ENCODE results near the gene GADD45G.

GADD45G gene

GRCh38 chr9:89604729-89605464 lies at the start of gene GADD45G:
TSS of gene GADD45G (plus strand) at chr9:89605012. CDS start at chr9:89605122, 110 bp downstream.
- peak; percentile 95 for FAIRE-seq

DNA sequence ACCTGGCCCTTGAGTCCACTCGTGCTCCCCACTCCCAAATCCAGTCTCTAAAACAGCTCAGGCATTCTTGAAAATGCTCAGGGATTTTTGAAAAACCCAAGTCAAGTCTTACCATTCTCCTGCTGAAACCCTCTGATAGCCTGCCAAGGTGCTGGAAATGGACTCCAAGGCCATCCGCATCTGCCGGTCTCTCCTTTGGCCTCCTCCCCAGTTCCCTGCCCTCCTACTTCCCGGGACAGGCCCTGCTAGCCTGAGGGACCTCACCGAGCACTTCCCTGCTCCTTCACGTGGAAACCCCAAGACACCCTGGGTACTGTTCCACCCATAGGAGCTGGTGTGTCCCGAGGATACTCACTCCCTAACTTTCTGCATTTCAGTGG lies 49.8 kb upstream of the GADD45G start:
- FAIRE-seq, result no peak

- no peak for FAIRE-seq
These were observed 49.1 kb upstream of the GADD45G start for GRCh38 chr9:89555451-89556375.

GRCh38 chr9:89558196-89558899 lies 46.5 kb upstream of the GADD45G start:
- FAIRE-seq, result no peak

DNA sequence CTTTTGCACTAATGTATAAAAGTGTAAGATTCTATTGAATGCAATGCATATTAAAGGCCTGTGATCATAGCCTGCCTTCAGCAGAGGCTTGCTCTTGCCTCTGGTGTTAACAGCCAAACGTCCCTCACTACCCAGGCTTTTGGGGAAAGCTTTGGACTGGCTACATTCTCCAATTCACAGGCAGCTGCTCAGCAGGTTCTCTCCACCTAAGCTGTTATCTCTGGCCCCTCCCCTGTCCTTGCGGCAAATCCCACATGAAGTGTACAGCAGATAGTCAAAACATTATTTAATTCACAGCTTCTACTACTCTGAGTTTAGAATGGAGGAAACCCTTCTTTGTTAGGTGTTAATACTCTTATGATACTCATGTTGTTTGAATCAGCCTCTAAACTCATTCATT lies 45.9 kb upstream of the GADD45G start:
- no peak for FAIRE-seq

- no peak for FAIRE-seq
These were observed 42.5 kb upstream of the GADD45G start for GRCh38 chr9:89562186-89562814.

DNA sequence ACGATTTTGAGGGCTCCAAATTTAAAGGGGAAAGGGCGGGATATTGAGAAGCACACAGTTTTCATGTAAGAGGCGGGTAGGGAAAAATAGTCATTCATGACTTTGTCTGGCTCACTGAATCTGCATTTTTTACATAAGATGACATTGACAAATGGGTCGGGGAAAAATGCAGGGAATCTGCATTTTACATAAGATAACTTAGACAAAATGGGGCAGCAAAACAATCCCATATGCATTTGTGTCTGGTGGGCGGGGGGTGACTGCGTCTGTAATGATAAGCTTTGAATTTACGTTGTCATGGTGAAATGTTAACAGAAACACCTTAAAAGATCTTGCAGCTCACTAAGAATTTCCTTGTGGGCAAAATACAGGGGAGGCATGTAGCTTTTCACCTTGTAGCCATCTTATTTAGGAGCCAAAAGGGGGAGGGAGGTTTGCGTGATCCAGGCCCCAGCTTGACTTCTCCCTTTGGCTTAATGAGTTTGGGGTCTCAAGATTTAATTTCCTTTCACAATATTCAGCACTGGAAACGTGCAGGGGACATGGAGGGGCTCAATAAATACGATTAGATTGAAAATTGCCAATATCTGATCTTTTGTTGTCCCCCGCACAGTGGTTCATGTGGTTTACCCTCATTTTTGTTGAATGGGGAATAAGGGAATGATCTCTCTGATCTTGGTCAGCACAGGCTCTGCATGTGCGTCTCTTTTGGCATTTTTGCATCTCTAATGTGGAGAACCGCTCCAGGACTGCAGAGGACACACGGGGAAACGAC lies 41.1 kb upstream of the GADD45G start:
- FAIRE-seq, result no peak

- FAIRE-seq, result no peak
These were observed 40.4 kb upstream of the GADD45G start for GRCh38 chr9:89564346-89564878.

DNA sequence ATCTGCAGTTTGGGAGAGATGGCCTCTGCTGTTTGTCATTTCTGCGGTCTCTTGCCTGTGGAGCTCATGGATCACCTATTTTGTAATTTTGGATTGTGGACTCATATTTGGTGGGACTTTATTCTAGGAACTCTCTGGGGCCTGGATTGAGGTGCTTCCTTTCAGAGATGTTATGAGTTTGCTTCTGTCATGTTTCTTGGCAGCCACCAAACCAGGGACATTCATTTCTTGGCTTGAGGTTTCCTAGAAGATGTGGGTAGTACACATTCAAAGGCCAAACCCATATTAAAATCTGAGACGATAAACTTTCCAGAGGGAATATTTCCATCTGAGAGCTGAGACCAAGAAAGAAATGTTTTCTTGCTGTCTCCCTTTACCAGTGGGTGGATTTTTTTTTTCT lies 37.2 kb upstream of the GADD45G start:
- no peak for FAIRE-seq

DNA sequence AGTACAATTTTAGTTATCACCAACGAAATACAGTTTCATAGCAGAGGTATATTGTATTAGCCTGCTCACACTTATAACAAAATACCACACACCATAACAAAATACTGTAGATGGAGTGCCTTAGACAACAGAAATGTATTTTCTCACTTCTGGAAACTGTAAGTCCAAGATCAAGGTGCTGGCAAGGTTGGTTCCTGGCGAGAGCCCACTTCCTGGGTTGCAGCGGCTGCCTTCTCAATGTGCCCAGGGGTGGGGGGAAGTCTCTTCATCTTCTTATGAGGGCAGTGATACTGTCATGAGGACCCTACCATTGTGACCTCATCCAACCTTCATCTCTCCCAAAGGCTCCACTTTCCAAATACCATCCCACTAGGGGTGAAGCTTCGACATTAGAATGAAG lies 30.5 kb upstream of the GADD45G start:
- no peak for FAIRE-seq

DNA sequence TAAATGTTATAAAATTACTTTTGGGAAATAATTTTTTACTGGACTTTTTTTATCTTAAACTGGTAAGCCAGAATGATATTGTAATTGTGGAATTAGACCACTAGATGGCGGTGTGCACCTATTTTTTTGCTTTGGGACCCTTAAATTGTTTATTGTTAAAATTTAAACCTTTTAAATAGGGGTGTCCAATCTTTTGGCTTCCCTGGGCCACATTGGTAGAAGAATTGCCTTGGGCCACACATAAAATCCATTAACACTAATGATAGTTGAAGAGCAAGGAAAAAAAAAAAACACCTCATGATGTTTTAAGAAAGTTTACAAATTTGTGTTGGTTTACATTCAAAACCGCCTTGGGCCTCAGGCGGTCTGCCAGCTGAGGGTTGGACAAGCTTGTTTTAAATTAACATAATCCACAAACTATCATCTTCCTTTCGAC lies 28.4 kb upstream of the GADD45G start:
- FAIRE-seq, result peak; percentile 95

DNA sequence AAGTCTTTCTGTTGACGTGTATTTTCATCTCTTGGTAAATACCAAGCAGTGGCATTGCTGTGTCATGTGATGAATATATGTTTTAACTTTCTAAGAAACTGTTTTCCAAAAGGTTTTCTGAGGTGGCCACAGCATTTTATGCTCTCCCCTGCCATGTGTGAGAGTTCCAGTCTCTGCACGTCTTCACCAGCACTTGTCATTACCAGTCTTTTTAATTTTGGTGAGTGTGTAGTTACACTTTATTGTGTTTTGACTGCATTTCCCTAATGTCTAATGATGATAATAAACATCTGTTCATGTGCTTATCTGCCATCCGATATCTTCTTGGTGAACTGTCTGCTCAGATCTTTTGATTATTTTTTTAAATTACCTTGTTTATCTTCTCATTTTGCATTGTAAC lies 27.4 kb upstream of the GADD45G start:
- no peak for FAIRE-seq

DNA sequence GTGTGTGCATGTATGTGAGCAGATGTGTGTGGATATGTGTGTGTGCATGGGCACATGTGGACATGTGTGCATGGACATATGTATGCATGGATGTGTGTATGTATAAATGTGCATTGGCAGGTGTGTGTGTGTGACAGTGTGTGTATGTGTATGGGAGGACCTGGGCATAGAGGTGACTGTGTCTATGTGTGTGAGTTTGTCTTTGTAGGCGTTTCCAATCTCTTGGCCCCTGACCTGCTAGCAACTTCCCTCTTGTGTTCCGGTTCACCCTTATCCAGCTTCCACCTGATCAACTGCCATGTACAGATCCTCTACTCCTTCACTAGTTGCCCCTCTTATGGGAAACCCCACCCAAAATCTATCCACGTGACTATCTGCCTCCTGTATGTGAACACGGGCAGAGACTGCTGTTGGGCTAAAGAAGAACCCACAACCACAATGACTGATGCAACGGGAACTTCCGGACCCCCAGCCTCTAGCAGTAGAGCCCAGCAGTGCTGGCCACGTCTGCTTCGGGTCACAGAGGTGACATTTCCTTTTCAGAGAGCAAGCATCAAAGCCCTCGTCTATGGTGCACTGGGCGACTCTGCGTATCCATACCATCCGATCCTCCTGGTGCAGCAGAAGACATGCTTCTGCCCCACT lies 24.9 kb upstream of the GADD45G start:
- no peak for FAIRE-seq

DNA sequence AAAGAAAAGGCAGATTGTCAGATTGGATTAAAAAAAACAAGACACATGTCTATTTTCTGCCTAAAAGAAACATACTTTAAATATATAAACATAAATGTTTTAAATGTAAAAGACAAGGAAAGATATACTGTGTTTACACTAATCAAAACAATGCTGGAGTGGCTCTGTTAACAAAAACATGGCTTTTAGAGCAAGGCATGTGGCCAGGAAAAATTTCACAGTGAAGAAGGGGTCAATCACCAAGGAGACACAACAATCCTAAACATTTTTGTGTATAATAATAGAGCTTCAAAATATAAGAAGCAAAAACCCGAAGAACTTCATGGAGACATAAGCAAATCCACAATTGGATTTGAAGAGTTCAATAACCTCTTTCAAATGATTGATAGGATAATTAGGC lies 18.5 kb upstream of the GADD45G start:
- no peak for FAIRE-seq

- FAIRE-seq, result no peak
These were observed 16.4 kb upstream of the GADD45G start for GRCh38 chr9:89588271-89588879.

DNA sequence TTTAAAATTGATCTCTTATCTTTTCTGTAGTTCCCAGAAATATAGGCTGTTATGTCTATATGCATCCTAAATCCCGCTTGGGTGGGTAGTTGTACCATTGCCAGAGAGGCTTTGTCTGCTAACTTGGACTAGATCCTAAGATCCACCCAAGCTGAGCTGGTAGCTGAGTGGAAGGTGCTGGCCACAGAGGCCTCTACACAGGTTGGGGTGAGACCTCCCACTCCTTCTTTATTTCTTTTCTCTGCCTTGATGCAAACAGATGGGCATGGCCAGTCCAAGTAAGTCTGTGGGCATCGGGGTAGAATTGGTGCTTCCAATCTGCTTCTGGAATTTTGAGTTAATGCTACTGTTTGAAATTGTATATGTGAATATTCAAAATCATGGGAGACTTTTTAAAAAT lies 14.4 kb upstream of the GADD45G start:
- FAIRE-seq, result no peak

DNA sequence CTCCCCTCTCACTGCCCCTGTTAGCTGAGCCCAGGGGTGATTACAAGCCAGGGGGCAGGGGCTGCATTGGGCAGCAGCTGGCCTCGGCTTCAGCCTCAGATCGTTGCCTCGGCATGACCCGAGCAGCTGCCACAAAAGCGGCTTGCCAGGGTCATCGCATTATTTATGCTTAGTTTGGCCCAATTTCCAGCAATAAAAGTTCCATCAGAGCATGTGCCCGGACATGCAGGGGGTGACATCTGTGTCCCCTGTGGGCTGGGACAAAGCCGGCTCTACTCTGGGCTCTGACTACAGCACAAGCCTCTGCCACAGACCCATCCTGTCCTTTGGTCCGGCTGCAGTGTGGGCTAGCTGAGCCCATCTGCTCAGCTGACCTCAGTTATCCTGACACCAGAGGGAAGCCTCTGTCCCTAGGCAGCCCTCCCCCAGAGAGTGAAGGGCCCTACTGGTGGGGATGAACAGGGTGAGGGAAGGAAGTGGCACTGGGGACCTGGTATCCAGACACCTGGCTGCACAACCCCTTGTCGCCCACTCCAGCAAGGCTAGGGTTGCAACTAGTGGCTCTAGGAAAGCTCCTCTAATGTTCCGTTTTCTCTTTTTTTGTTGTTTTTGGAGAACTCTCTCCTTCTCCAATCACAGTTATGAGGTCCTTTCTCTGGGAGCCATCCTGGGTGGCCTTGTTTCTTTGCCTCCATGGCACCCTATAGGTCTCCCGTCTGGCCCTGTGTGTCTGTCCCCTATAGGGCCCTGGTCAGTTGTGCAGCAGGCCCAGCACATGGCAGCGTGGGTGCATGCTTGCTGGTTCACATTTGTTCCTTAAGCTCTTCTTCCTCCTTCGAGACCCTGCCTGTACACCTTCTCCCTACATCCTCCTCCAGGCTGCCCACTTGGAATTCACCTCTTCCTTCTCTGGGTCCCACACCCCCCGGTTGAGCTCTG lies 13.3 kb upstream of the GADD45G start:
- no peak for FAIRE-seq

DNA sequence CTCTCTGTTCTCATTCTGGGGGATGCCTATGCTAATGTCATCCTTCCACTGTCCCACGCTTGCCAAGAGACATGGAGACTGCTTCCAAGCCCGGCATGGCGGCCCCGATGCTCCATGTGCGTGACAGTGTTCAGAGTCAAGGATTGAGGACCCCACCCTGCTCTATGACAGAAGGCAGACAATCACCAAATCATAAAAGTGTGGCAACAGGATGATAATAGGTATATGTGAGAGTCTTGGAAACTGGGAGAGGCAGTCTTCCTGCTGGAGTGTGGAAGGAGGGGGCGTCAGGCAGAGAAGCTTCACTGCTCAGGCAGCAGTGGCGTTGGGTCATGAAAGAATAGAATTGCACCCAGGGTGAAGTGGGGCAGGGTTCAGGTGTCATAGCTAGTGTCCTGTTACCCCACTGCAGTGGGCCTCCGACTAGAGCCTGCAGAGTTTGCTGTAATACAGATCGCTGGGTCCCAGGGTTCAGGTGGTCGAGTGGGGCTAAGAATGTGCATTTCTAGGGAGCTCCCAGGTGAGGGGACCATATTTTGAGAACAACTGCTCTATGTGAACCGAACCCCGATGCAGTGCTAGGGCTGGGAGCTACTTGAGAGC lies 12.5 kb upstream of the GADD45G start:
- FAIRE-seq, result no peak

Measured in endometrium (tissue), 2 donors.